SK-N-SH treated with all-trans-retinoic acid at 6 μM for 48 hours (cell line): ENCODE results near the gene DCXR.

ENCODE experiments used
- ATAC-seq: fragments of 200-7000 bp; cut with Tn5 transposase; 3 replicates; pipeline ENCODE4 v1.9.1; 2020; ENCODE audit warnings: mild to moderate bottlenecking, moderate library complexity
- ARNTL ChIP-seq: fragments of 450-650 bp; formaldehyde crosslinking; IDR thresholded peaks from 2 replicates; pipeline ENCODE4 v1.5.0; 2020; ENCODE audit warnings: low read depth, mild to moderate bottlenecking, moderate library complexity, borderline replicate concordance
- BACH2 ChIP-seq: fragments of 250-450 bp; sonication (Bioruptor Pico); IDR thresholded peaks from 2 replicates; pipeline ENCODE4 v1.9.0; 2021; ENCODE audit warnings: mild to moderate bottlenecking, borderline replicate concordance
- CSDC2 ChIP-seq: fragments of 250-450 bp; sonication (Bioruptor Pico); IDR thresholded peaks from 2 replicates; pipeline ENCODE4 v1.5.0; 2020; ENCODE audit warnings: mild to moderate bottlenecking, moderate library complexity
- ESRRG ChIP-seq: fragments of 250-450 bp; sonication (Bioruptor Pico); IDR thresholded peaks from 2 replicates; pipeline ENCODE4 v1.6.1; 2021; ENCODE audit warnings: mild to moderate bottlenecking
- GLIS3 ChIP-seq: fragments of 250-450 bp; sonication (Bioruptor Pico); IDR thresholded peaks from 2 replicates; pipeline ENCODE4 v1.5.0; 2020; ENCODE audit warnings: mild to moderate bottlenecking, moderate library complexity
- ISL1 ChIP-seq: fragments of 250-450 bp; sonication (Bioruptor Pico); IDR thresholded peaks from 2 replicates; pipeline ENCODE4 v2.1.2; 2022; ENCODE audit warnings: mild to moderate bottlenecking, moderate library complexity
- OSR1 ChIP-seq: fragments of 250-450 bp; sonication (Bioruptor Pico); IDR thresholded peaks from 2 replicates; pipeline ENCODE4 v1.8.0; 2022; ENCODE audit warnings: moderate library complexity, mild to moderate bottlenecking, inconsistent platforms
- PPARA ChIP-seq: fragments of 250-450 bp; sonication (Bioruptor Pico); IDR thresholded peaks from 2 replicates; pipeline ENCODE4 v1.5.0; 2020; ENCODE audit warnings: mild to moderate bottlenecking, borderline replicate concordance
- RARB ChIP-seq: fragments of 250-450 bp; sonication (Bioruptor Pico); IDR thresholded peaks from 2 replicates; pipeline ENCODE4 v1.8.0; 2021; ENCODE audit warnings: mild to moderate bottlenecking, moderate library complexity
- SNAI2 ChIP-seq: fragments of 250-450 bp; sonication (Bioruptor Pico); IDR thresholded peaks from 2 replicates; pipeline ENCODE4 v1.5.0; 2020; ENCODE audit warnings: mild to moderate bottlenecking, moderate library complexity
- TCF4 ChIP-seq: fragments of 250-450 bp; sonication (Bioruptor Pico); IDR thresholded peaks from 2 replicates; pipeline ENCODE4 v1.8.0; 2021; ENCODE audit warnings: mild to moderate bottlenecking, moderate library complexity, borderline replicate concordance
- TOX ChIP-seq: fragments of 250-450 bp; sonication (Bioruptor Pico); IDR thresholded peaks from 2 replicates; pipeline ENCODE4 v1.8.0; 2021; ENCODE audit warnings: mild to moderate bottlenecking, moderate library complexity, borderline replicate concordance
- ZC3H10 ChIP-seq: fragments of 250-450 bp; sonication (Bioruptor Pico); IDR thresholded peaks from 2 replicates; pipeline ENCODE4 v1.5.1; 2021; ENCODE audit warnings: mild to moderate bottlenecking, moderate library complexity
- ZFP3 ChIP-seq: fragments of 250-450 bp; sonication (Bioruptor Pico); IDR thresholded peaks from 2 replicates; pipeline ENCODE4 v1.5.0; 2020; ENCODE audit warnings: mild to moderate bottlenecking, moderate library complexity
- ZNF565 ChIP-seq: fragments of 450-650 bp; formaldehyde crosslinking; conservative IDR thresholded peaks from 2 replicates; pipeline ENCODE4 v1.5.0; 2020; ENCODE audit warnings: low read depth, mild to moderate bottlenecking, moderate library complexity
- ZNF70 ChIP-seq: fragments of 450-650 bp; formaldehyde crosslinking; IDR thresholded peaks from 2 replicates; pipeline ENCODE4 v1.5.0; 2020; ENCODE audit warnings: mild to moderate bottlenecking, moderate library complexity
- TF ChIP-seq, protein P1 (sequence below): fragments of 250-450 bp; sonication (Bioruptor Pico); IDR thresholded peaks from 2 replicates; pipeline ENCODE4 v1.5.1; 2020; ENCODE audit warnings: low read depth, mild to moderate bottlenecking, moderate library complexity
- TF ChIP-seq, protein P2 (sequence below): fragments of 250-450 bp; sonication (Bioruptor Pico); IDR thresholded peaks from 2 replicates; pipeline ENCODE4 v1.8.0; 2020; ENCODE audit warnings: mild to moderate bottlenecking, moderate library complexity, borderline replicate concordance
- TF ChIP-seq, protein P3 (sequence below): fragments of 250-450 bp; sonication (Bioruptor Pico); IDR thresholded peaks from 2 replicates; pipeline ENCODE4 v1.5.1; 2021; ENCODE audit warnings: mild to moderate bottlenecking, moderate library complexity
- TF ChIP-seq, protein P4 (sequence below): fragments of 250-450 bp; sonication (Bioruptor Pico); IDR thresholded peaks from 2 replicates; pipeline ENCODE4 v1.5.0; 2020; ENCODE audit warnings: mild to moderate bottlenecking, moderate library complexity

The DCXR gene

DNA sequence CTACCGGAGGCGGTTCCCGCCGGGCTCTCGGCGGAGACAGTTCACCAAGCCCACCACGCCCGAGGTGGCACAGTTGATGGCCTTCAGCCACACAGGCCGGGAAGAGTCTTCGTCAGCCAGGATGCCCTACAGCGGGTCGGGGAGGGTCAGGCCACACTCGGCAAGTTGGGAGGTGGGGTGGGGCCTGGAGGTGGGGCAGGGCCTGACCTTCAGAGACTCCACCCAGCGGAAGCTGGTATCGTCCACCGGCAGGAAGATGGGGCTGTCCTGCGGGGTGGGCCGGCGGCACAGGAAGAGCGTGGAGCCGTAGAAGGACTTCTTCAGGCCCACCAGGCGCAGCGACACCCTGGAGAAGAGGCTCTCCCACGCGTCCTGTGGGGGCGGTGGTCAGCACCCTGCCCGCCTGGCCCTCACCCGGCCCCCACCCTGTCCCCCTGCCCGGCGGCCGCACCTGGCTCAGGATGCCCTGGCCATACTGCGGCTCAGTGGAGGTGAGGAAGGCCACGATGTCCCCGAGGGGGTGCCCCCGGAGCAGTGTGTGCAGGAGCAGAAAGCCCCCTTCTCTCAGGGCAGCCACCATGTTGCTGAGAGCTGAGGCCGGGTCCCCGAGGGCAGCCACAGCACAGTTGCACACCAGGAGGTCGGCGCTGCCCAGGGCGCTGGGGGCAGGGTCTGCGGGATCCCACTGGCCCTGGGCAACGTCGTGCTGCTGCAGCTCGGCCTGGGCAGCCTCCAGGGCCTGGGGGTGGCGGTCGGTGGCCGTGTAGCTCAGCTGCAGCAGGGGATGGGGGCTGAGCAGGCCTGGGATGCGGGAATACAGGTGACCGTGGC lies 47.7 kb upstream of the DCXR start:
- no peak for ATAC-seq
- TF ChIP-seq TCF4 (CRISPR knock-in tag), result no peak
- TF ChIP-seq PPARA (CRISPR knock-in tag), result no peak
- TF ChIP-seq ARNTL (CRISPR knock-in tag), result no peak
- no peak for TF ChIP-seq GLIS3 (CRISPR knock-in tag)
- TF ChIP-seq ZC3H10 (CRISPR knock-in tag), result no peak
- TF ChIP-seq, protein P1, sequence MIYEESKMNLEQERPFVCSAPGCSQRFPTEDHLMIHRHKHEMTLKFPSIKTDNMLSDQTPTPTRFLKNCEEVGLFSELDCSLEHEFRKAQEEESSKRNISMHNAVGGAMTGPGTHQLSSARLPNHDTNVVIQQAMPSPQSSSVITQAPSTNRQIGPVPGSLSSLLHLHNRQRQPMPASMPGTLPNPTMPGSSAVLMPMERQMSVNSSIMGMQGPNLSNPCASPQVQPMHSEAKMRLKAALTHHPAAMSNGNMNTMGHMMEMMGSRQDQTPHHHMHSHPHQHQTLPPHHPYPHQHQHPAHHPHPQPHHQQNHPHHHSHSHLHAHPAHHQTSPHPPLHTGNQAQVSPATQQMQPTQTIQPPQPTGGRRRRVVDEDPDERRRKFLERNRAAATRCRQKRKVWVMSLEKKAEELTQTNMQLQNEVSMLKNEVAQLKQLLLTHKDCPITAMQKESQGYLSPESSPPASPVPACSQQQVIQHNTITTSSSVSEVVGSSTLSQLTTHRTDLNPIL (CRISPR knock-in tag), result no peak
- TF ChIP-seq, protein P2, sequence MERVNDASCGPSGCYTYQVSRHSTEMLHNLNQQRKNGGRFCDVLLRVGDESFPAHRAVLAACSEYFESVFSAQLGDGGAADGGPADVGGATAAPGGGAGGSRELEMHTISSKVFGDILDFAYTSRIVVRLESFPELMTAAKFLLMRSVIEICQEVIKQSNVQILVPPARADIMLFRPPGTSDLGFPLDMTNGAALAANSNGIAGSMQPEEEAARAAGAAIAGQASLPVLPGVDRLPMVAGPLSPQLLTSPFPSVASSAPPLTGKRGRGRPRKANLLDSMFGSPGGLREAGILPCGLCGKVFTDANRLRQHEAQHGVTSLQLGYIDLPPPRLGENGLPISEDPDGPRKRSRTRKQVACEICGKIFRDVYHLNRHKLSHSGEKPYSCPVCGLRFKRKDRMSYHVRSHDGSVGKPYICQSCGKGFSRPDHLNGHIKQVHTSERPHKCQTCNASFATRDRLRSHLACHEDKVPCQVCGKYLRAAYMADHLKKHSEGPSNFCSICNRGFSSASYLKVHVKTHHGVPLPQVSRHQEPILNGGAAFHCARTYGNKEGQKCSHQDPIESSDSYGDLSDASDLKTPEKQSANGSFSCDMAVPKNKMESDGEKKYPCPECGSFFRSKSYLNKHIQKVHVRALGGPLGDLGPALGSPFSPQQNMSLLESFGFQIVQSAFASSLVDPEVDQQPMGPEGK (CRISPR knock-in tag), result no peak

DNA sequence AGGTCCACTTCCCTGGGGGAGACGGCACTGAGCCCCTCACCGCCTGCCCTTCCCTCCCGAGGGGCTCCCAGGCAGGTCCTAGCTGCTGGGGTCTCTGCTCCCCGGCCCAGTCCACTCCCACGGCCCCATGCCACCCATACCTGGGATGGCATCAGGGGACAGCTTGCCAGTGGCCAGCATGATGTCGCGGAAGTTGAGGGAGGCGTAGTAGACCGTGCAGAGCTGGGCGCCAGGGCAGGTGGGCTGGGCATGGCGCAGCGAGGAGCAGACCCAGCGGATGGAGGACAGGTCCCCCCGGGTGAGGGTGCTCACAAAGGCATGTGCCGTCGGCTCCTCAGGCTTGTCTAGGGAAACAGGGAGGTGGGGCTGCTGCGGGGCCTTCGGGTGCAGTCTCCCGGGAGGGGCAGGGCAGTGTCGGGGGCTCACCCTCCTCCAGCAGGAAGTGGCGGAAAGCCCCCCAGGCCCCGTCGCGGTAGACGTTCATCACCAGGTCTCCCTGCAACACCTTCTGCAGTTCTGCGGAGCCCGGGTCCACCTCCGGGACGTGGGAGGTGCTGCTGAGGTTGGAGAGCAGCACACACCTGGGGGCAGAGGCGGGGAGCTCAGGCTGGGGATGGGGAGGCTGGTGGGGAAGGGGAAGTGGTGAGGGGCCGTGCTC lies 47.0 kb upstream of the DCXR start:
- ATAC-seq, result no peak
- TF ChIP-seq ESRRG (CRISPR knock-in tag) (no peak), CSDC2 (CRISPR knock-in tag) (no peak), OSR1 (CRISPR knock-in tag) (no peak), PPARA (CRISPR knock-in tag) (no peak), TOX (CRISPR knock-in tag) (no peak), BACH2 (CRISPR knock-in tag) (no peak), SNAI2 (CRISPR knock-in tag) (no peak), ARNTL (CRISPR knock-in tag) (no peak), TCF4 (CRISPR knock-in tag) (no peak), RARB (CRISPR knock-in tag) (no peak)
- TF ChIP-seq, protein P3, sequence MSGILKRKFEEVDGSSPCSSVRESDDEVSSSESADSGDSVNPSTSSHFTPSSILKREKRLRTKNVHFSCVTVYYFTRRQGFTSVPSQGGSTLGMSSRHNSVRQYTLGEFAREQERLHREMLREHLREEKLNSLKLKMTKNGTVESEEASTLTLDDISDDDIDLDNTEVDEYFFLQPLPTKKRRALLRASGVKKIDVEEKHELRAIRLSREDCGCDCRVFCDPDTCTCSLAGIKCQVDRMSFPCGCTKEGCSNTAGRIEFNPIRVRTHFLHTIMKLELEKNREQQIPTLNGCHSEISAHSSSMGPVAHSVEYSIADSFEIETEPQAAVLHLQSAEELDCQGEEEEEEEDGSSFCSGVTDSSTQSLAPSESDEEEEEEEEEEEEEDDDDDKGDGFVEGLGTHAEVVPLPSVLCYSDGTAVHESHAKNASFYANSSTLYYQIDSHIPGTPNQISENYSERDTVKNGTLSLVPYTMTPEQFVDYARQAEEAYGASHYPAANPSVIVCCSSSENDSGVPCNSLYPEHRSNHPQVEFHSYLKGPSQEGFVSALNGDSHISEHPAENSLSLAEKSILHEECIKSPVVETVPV (CRISPR knock-in tag), result no peak
- TF ChIP-seq, protein P4, sequence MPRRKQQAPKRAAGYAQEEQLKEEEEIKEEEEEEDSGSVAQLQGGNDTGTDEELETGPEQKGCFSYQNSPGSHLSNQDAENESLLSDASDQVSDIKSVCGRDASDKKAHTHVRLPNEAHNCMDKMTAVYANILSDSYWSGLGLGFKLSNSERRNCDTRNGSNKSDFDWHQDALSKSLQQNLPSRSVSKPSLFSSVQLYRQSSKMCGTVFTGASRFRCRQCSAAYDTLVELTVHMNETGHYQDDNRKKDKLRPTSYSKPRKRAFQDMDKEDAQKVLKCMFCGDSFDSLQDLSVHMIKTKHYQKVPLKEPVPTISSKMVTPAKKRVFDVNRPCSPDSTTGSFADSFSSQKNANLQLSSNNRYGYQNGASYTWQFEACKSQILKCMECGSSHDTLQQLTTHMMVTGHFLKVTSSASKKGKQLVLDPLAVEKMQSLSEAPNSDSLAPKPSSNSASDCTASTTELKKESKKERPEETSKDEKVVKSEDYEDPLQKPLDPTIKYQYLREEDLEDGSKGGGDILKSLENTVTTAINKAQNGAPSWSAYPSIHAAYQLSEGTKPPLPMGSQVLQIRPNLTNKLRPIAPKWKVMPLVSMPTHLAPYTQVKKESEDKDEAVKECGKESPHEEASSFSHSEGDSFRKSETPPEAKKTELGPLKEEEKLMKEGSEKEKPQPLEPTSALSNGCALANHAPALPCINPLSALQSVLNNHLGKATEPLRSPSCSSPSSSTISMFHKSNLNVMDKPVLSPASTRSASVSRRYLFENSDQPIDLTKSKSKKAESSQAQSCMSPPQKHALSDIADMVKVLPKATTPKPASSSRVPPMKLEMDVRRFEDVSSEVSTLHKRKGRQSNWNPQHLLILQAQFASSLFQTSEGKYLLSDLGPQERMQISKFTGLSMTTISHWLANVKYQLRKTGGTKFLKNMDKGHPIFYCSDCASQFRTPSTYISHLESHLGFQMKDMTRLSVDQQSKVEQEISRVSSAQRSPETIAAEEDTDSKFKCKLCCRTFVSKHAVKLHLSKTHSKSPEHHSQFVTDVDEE (CRISPR knock-in tag), result no peak
- TF ChIP-seq, protein P2 (CRISPR knock-in tag), result no peak

DNA sequence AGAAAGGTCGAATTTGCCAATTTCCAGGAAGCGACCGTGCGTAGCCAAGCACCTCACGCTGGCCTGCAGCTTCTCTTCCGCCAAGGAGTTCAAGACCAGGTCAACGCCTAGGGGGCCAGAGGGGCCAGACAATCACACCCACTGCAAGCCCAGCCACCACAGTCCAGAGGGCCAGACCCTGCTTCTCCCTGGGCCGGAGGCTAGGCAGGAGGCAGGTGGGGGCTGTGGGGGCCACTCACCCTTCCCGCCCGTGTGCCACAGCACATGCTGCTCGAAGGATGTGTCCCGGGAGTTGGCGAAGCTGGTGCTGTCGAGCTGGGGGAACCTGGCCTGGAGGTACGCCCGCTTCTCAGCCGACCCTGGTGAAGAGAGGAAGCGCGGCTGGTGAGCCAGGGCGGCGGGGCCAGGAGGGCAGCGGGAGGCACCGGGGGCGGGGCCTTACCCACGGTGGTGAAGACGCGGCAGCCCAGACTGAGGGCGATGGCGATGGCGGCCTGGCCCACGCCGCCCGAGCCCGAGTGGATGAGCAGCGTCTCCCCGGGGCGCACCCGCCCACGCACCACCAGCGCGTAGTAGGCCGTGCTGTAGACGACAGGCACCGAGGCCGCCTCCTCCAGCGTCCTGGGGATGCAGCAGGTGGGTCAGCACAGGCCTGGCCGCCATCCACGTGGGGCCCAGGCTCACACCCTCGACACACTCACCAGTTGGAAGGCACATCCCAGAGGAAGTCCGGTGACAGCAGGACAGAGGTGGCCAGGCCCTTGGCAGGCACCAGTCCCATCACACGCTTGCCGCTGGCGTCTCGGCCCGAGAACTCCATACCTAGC lies 46.2 kb upstream of the DCXR start:
- TF ChIP-seq ZNF565, result no peak
- no peak for TF ChIP-seq ZNF70 (CRISPR knock-in tag)
- no peak for TF ChIP-seq ZFP3
- TF ChIP-seq, protein P2 (CRISPR knock-in tag), result no peak
- TF ChIP-seq CSDC2 (CRISPR knock-in tag), result no peak
- no peak for TF ChIP-seq ISL1 (CRISPR knock-in tag)
- no peak for TF ChIP-seq TCF4 (CRISPR knock-in tag)
- no peak for TF ChIP-seq ARNTL (CRISPR knock-in tag)
- TF ChIP-seq ZC3H10 (CRISPR knock-in tag), result no peak
- TF ChIP-seq PPARA (CRISPR knock-in tag), result no peak
- TF ChIP-seq SNAI2 (CRISPR knock-in tag), result no peak
- TF ChIP-seq, all 23 proteins: peak for 0
- no peak for ATAC-seq
